Astrocyte (in vitro differentiated cells and primary cell): ENCODE data around the gene IFRD2. TPM values are rescaled to one million over a fixed set of nuclear protein-coding genes. Genes with fewer than 3 reads are reported as not detected.
"Not testable (repeated sequence)": the region's sequence is repeated elsewhere in the genome, so short reads cannot be mapped to it uniquely, and the experiment has no call there.

Experiments used
- DNase-seq: peaks from one replicate; pipeline ENCODE4 v3.0.0-alpha.2; 2010; ENCODE audit warnings: low read depth
- FAIRE-seq: peaks from 2 replicates; lab custom pipeline; 2011; peaks lifted over from hg19 to GRCh38; lab: Jason Lieb, UNC
- H2AFZ ChIP-seq: 2 replicates; pipeline ENCODE4 v1.6.0; 2012; ENCODE audit warnings: low read depth, low read length, inconsistent platforms
- H3K27ac ChIP-seq: 2 replicates; pipeline ENCODE4 v1.5.1; 2011; ENCODE audit warnings: low read depth, low read length, inconsistent platforms
- H3K27me3 ChIP-seq: 2 replicates; pipeline ENCODE4 v1.6.0; 2011; ENCODE audit warnings: low read length, inconsistent platforms; ENCODE audit not compliant: insufficient read depth
- H3K36me3 ChIP-seq: 2 replicates; pipeline ENCODE4 v1.5.1; 2011; ENCODE audit warnings: low read length, inconsistent platforms; ENCODE audit not compliant: insufficient read depth
- H3K4me1 ChIP-seq: 2 replicates; pipeline ENCODE4 v1.5.1; 2011; ENCODE audit warnings: low read length, inconsistent platforms; ENCODE audit not compliant: insufficient read depth
- H3K4me2 ChIP-seq: 2 replicates; pipeline ENCODE4 v1.6.0; 2012; ENCODE audit warnings: low read length, inconsistent platforms
- H3K4me3 ChIP-seq: 2 replicates; pipeline ENCODE4 v1.5.1; 2011; ENCODE audit warnings: low read depth, mild to moderate bottlenecking, low read length, inconsistent platforms; ENCODE audit not compliant: insufficient read depth
- H3K79me2 ChIP-seq: 2 replicates; pipeline ENCODE4 v1.6.0; 2012; ENCODE audit warnings: mild to moderate bottlenecking, low read length, inconsistent platforms; ENCODE audit not compliant: insufficient read depth
- H3K9ac ChIP-seq: 2 replicates; pipeline ENCODE4 v1.6.0; 2012; ENCODE audit warnings: mild to moderate bottlenecking, low read length, inconsistent platforms
- H3K9me3 ChIP-seq: 2 replicates; pipeline ENCODE4 v1.5.1; 2012; ENCODE audit warnings: low read depth, mild to moderate bottlenecking, low read length, inconsistent platforms; ENCODE audit not compliant: insufficient read depth
- H4K20me1 ChIP-seq: 2 replicates; pipeline ENCODE4 v1.6.0; 2012; ENCODE audit warnings: low read length, inconsistent platforms; ENCODE audit not compliant: insufficient read depth
- H3K27ac Mint-ChIP-seq: one replicate; pipeline ENCODE4 v1.8.0; 2021; ENCODE audit warnings: mild to moderate bottlenecking, mixed read lengths; ENCODE audit not compliant: unreplicated experiment
- H3K27me3 Mint-ChIP-seq: one replicate; pipeline ENCODE4 v1.8.0; 2021; ENCODE audit warnings: low read depth, mixed read lengths; ENCODE audit not compliant: unreplicated experiment
- H3K36me3 Mint-ChIP-seq: one replicate; pipeline ENCODE4 v1.8.0; 2021; ENCODE audit warnings: low read depth, mixed read lengths; ENCODE audit not compliant: unreplicated experiment
- H3K4me1 Mint-ChIP-seq: one replicate; pipeline ENCODE4 v1.8.0; 2021; ENCODE audit warnings: low read depth, mixed read lengths; ENCODE audit not compliant: unreplicated experiment
- H3K4me3 Mint-ChIP-seq: one replicate; pipeline ENCODE4 v1.8.0; 2021; ENCODE audit warnings: mild to moderate bottlenecking, moderate library complexity, mixed read lengths; ENCODE audit not compliant: unreplicated experiment
- H3K9me3 Mint-ChIP-seq: one replicate; pipeline ENCODE4 v1.8.0; 2021; ENCODE audit warnings: mild to moderate bottlenecking, mixed read lengths; ENCODE audit not compliant: unreplicated experiment
- EZH2 ChIP-seq: IDR thresholded peaks from 2 replicates; pipeline ENCODE4 v1.6.1; 2012; ENCODE audit warnings: mild to moderate bottlenecking, low read length, inconsistent platforms; ENCODE audit not compliant: insufficient read depth
- total RNA-seq: library from RNA; stranded (reverse); gene quantifications from 2 replicates; pipeline ENCODE4 v1.2.1, GENCODE V29; 2021
- TF ChIP-seq, protein P1 (sequence below): IDR thresholded peaks from 2 replicates; pipeline ENCODE4 v1.5.1; 2011; ENCODE audit warnings: low read depth, mild to moderate bottlenecking, inconsistent platforms, low read length, moderate library complexity; ENCODE audit not compliant: insufficient read depth

The IFRD2 gene
- total RNA-seq, 1 donor from 2014 or later, result 66.8 TPM

DNA sequence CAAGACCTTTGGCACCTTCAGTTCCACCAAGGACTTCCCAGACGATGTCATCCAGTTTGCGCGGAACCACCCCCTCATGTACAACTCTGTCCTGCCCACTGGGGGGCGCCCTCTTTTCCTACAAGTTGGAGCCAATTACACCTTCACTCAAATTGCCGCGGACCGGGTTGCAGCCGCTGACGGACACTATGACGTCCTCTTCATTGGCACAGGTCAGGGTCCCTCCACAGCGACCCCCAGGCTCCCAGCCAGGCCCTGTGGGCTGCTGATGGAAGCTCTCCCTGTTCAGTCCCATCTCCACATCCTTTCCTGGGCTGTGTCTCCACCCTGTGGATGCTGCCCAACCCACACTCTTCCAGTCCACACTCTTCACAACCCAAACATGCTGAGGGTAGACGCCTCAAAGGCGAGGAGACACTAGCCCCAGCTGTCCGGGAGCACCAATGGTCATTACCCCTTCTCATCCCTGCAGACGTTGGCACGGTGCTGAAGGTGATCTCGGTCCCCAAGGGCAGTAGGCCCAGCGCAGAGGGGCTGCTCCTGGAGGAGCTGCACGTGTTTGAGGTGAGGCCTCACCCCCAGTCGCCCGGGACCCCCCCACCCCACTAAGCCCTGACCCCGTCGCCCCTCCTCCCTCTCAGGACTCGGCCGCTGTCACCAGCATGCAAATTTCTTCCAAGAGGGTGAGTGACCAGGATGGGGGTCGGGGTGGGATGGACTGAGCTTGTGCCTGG is 17.7 kb downstream of the IFRD2 start:
- H3K36me3 ChIP-seq, result no peaks in the 10 kb centered on the region
- FAIRE-seq (no peak), DNase-seq (no peak)
- H3K4me2 ChIP-seq, result no peak overlapping the region
- Mint-ChIP-seq H3K9me3 (no peaks in the 10 kb centered on the region), H3K27ac (peak overlapping the region; percentile 10), H3K4me1 (peaks cover 19% of the 10 kb centered on the region), H3K36me3 (peaks cover 8% of the 10 kb centered on the region), H3K4me3 (no peak overlapping the region), H3K27me3 (peaks cover 22% of the 10 kb centered on the region)
- H3K4me1 ChIP-seq, result peaks cover 13% of the 10 kb centered on the region
- peaks cover 27% of the 10 kb centered on the region for H3K27me3 ChIP-seq
- H2AFZ ChIP-seq, result no peak overlapping the region
- no peak overlapping the region for H3K27ac ChIP-seq
- H3K9ac ChIP-seq, result no peak overlapping the region
- H3K79me2 ChIP-seq, result no peaks in the 10 kb centered on the region
- H3K9me3 ChIP-seq, result no peaks in the 10 kb centered on the region
- TF ChIP-seq, protein P1, sequence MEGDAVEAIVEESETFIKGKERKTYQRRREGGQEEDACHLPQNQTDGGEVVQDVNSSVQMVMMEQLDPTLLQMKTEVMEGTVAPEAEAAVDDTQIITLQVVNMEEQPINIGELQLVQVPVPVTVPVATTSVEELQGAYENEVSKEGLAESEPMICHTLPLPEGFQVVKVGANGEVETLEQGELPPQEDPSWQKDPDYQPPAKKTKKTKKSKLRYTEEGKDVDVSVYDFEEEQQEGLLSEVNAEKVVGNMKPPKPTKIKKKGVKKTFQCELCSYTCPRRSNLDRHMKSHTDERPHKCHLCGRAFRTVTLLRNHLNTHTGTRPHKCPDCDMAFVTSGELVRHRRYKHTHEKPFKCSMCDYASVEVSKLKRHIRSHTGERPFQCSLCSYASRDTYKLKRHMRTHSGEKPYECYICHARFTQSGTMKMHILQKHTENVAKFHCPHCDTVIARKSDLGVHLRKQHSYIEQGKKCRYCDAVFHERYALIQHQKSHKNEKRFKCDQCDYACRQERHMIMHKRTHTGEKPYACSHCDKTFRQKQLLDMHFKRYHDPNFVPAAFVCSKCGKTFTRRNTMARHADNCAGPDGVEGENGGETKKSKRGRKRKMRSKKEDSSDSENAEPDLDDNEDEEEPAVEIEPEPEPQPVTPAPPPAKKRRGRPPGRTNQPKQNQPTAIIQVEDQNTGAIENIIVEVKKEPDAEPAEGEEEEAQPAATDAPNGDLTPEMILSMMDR, result peak; percentile 49
- TF ChIP-seq EZH2, result no peak
- peaks cover 3% of the 10 kb centered on the region for H4K20me1 ChIP-seq
- no peak overlapping the region for H3K4me3 ChIP-seq

DNA sequence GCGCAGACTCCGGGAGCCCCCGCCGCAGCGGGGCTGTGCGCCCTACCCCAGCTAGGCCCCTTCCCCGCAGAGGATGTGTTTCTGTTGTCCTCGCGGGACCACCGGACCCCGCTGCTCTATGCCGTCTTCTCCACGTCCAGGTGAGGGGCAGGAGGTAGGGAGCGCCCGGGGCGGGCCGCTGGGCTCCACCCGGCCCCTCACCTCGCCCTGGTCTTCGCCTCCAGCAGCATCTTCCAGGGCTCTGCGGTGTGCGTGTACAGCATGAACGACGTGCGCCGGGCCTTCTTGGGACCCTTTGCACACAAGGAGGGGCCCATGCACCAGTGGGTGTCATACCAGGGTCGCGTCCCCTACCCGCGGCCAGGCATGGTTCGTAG is 18.6 kb downstream of the IFRD2 start:
- no peak overlapping the region for H2AFZ ChIP-seq
- no peak overlapping the region for H3K27ac ChIP-seq
- Mint-ChIP-seq H3K4me3 (no peak overlapping the region), H3K27me3 (peaks cover 23% of the 10 kb centered on the region), H3K9me3 (no peaks in the 10 kb centered on the region), H3K4me1 (peaks cover 21% of the 10 kb centered on the region), H3K27ac (no peak overlapping the region), H3K36me3 (peaks cover 8% of the 10 kb centered on the region)
- H4K20me1 ChIP-seq, result peaks cover 3% of the 10 kb centered on the region
- peaks cover 27% of the 10 kb centered on the region for H3K27me3 ChIP-seq
- no peaks in the 10 kb centered on the region for H3K9me3 ChIP-seq
- FAIRE-seq (no peak), DNase-seq (no peak)
- peak overlapping the region; percentile 72 for H3K4me2 ChIP-seq
- H3K36me3 ChIP-seq, result no peaks in the 10 kb centered on the region
- peaks cover 21% of the 10 kb centered on the region for H3K4me1 ChIP-seq
- no peak for TF ChIP-seq EZH2
- TF ChIP-seq, protein P1, result no peak
- no peaks in the 10 kb centered on the region for H3K79me2 ChIP-seq
- no peak overlapping the region for H3K4me3 ChIP-seq
- no peak overlapping the region for H3K9ac ChIP-seq

DNA sequence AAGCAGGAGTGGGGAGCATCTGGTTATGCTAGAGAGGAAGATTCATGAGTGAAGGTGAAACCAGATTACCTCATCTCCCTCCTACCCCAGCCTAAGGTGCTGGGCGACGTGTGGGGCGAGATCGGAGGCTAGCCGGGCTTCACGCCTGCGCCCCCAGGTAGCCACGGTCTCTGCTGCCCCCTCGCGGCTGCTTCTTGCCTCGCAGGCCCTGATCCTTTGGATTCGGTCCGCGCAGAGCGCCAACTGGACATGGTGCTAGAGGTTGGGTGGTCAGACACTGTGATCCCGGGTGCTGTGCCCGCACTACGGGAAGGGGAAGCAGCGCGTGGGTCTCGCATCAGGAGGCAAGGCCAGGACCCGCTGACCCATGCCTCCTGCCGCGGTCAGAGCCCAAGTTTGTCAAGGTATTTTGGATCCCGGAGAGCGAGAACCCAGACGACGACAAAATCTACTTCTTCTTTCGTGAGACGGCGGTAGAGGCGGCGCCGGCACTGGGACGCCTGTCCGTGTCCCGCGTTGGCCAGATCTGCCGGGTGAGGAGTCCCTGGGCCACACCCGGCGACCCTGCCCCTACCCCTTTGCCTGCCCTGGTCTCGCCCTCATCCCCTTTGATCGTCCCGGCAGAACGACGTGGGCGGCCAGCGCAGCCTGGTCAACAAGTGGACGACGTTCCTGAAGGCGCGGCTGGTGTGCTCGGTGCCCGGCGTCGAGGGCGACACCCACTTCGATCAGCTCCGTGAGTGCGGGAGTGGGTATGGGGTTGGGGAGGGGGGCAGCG is 19.1 kb downstream of the IFRD2 start:
- no peak overlapping the region for H3K4me3 ChIP-seq
- Mint-ChIP-seq H3K4me1 (peaks cover 22% of the 10 kb centered on the region), H3K36me3 (peaks cover 8% of the 10 kb centered on the region), H3K4me3 (peak overlapping the region; percentile 67), H3K27ac (no peak overlapping the region), H3K9me3 (no peaks in the 10 kb centered on the region), H3K27me3 (peaks cover 24% of the 10 kb centered on the region)
- H3K36me3 ChIP-seq, result no peaks in the 10 kb centered on the region
- H3K27me3 ChIP-seq, result peaks cover 27% of the 10 kb centered on the region
- H3K27ac ChIP-seq, result no peak overlapping the region
- FAIRE-seq (no peak), DNase-seq (no peak)
- no peaks in the 10 kb centered on the region for H3K79me2 ChIP-seq
- no peak for TF ChIP-seq EZH2
- TF ChIP-seq, protein P1, result peak; percentile 76
- peak overlapping the region; percentile 72 for H3K4me2 ChIP-seq
- peak overlapping the region; percentile 8 for H3K9ac ChIP-seq
- no peaks in the 10 kb centered on the region for H3K9me3 ChIP-seq
- H2AFZ ChIP-seq, result peak overlapping the region; percentile 43
- H4K20me1 ChIP-seq, result peaks cover 3% of the 10 kb centered on the region
- H3K4me1 ChIP-seq, result peaks cover 21% of the 10 kb centered on the region

DNA sequence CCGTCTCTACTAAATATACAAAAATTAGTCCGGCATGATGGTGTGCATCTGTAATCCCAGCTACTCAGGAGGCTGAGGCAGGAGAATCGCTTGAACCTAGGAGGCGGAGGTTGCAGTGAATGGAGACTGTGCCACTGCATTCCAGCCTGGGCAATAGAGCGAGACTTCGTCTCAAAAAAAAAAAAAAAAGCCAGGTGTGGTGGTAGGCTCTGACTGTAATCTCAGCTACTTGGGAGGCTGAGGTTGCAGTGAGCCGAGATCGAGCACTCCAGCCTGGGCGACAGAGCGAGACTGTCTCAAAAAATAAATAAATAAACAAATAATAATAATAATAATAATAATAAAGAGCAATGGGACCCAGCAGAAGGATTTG is 19.7 kb downstream of the IFRD2 start:
- DNase-seq, H3K9me3 Mint-ChIP-seq, H2AFZ ChIP-seq, H3K36me3 ChIP-seq, H3K9ac ChIP-seq, H3K4me3 ChIP-seq, H3K79me2 ChIP-seq, H3K9me3 ChIP-seq, H3K4me3 Mint-ChIP-seq, H3K36me3 Mint-ChIP-seq, H4K20me1 ChIP-seq, FAIRE-seq, H3K27ac ChIP-seq, H3K27ac Mint-ChIP-seq: not testable (repeated sequence)
- Mint-ChIP-seq H3K27me3 (peaks cover 24% of the 10 kb centered on the region), H3K4me1 (peaks cover 25% of the 10 kb centered on the region)
- Histone ChIP-seq H3K27me3 (peaks cover 27% of the 10 kb centered on the region), H3K4me1 (peaks cover 21% of the 10 kb centered on the region), H3K4me2 (peak overlapping the region; percentile 72)
